GM12892 (cell line): ENCODE measurements around the gene SPRTN.

Experiments used
- DNase-seq: peaks from one replicate; pipeline ENCODE4 v3.0.0; 2011; ENCODE audit not compliant: insufficient read length
- FAIRE-seq: peaks from 2 replicates; lab custom pipeline; 2011; peaks lifted over from hg19 to GRCh38; lab: Jason Lieb, UNC
- POLR2A ChIP-seq: IDR thresholded peaks from 2 replicates; pipeline ENCODE4 v1.6.1; 2011; ENCODE audit warnings: low read depth, low read length, control low read depth
- POLR2AphosphoS5 ChIP-seq: IDR thresholded peaks from 2 replicates; pipeline ENCODE4 v1.6.1; 2011; ENCODE audit warnings: low read depth, low read length, control low read depth
- TAF1 ChIP-seq: IDR thresholded peaks from 2 replicates; pipeline ENCODE4 v1.6.1; 2011; ENCODE audit warnings: low read depth, mild to moderate bottlenecking, control low read depth, low read length, borderline replicate concordance

The SPRTN gene

DNA sequence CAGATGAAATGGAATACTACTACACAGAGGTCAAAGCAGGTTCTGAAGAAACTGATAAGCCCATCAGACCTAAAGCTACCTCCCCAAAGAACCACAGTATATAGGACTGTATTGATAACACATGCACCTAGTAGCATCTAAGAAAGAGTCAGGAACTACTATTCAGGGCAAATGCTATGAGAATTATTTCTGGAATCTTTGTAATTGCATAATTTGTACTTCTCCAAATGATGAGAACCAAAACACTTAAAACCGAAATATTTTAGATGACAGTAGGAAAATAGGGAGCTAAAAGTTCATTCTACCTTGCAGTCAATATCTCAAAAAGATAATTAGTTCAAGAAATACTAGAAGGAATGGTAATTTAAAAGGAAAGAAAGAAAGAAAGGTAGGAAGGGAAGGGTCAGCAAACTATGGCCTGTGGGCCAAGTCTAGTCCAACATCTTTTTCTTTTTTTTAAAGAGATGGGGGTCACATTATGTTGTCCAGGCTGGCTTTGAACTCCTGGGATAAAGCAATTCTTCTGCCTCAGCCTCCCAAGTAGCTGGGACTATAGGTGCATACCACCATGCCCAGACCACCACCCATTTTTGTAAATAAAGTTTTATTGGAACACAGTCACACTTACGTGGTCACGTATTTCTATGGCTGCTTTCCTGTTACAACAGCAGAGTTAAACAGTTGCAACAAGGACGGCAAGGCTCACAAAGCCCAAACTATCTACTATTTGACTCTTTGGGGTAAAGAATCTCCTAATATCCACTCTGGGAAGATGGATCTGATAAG is 60.0 kb downstream of the SPRTN start:
- FAIRE-seq = no peak
- no peak for TF ChIP-seq POLR2AphosphoS5
- TF ChIP-seq TAF1 = no peak
- no peak for TF ChIP-seq POLR2A

DNA sequence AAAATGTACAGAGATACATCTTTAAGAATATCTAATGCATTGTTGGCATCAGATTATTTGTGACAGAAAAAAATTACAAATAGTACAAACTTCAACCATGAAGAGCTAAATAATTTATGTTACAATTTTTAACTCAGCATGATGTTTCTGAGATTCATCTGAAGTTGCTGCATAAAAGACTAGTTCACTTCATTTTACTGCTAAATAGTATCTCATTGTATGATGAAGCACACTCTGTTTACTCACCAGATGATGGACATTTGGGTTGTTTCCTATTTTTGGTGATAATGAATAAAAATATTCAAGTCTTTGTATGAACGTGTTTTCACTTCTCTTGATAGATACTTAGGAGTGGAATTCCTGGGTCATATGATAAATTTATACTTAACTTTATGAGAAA is 63.4 kb downstream of the SPRTN start:
- no peak for DNase-seq
- FAIRE-seq = no peak
- TF ChIP-seq POLR2AphosphoS5 = no peak
- TF ChIP-seq POLR2A = no peak
- no peak for TF ChIP-seq TAF1

More for the DNA sequence above, 60.0 kb downstream of the SPRTN start:
- no peak for DNase-seq

DNA sequence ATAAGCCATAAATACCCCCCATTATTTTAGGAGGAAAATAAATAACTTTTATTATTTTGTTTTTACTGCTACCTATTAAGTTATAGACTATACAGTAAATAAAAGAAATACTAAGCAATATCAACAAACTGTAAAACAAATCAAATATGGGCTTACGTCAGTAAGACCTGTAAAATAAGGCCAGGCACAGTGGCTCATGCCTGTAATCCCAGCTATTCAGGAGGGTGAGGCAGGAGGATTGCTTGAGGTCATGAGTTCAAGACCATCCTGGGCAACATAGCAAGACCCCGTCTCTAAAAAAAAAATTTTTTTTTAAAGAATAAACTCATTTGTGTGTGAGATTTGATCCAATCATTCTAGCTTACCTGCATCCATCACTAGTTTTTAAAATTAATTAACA is 66.2 kb downstream of the SPRTN start:
- TF ChIP-seq POLR2A (no peak), TAF1 (no peak), POLR2AphosphoS5 (no peak)
- no peak for FAIRE-seq

More for the DNA sequence above, 66.2 kb downstream of the SPRTN start:
- DNase-seq = no peak
